IPS-18a (cell line): Measurements from ENCODE around the gene C12orf56.
"Not testable (repeated sequence)": the region's sequence is repeated elsewhere in the genome, so short reads cannot be mapped to it uniquely, and the experiment has no call there.

Experiments used
- H3K27ac ChIP-seq: one replicate; pipeline ENCODE4 v1.5.1; 2013; ENCODE audit warnings: low read length
- H3K27me3 ChIP-seq: one replicate; pipeline ENCODE4 v1.6.1; 2013; ENCODE audit warnings: mild to moderate bottlenecking, low read length; ENCODE audit not compliant: control insufficient read depth, insufficient read depth
- H3K36me3 ChIP-seq: one replicate; pipeline ENCODE4 v1.6.1; 2013; ENCODE audit warnings: low read depth, low read length; ENCODE audit not compliant: control insufficient read depth
- H3K4me1 ChIP-seq: one replicate; pipeline ENCODE4 v1.6.1; 2013; ENCODE audit warnings: low read depth, low read length; ENCODE audit not compliant: control insufficient read depth
- H3K4me3 ChIP-seq: one replicate; pipeline ENCODE4 v1.5.1; 2013; ENCODE audit warnings: low read length
- H3K9ac ChIP-seq: one replicate; pipeline ENCODE4 v1.6.1; 2013; ENCODE audit warnings: mild to moderate bottlenecking, low read length, moderate library complexity
- H3K9me3 ChIP-seq: one replicate; pipeline ENCODE4 v1.6.1; 2013; ENCODE audit warnings: low read depth, low read length; ENCODE audit not compliant: control insufficient read depth

C12orf56 gene

GRCh38 chr12:64225626-64226025 is 164.9 kb downstream of the C12orf56 start:
- no peak overlapping the region for H3K4me3 ChIP-seq
- H3K36me3 ChIP-seq: no peaks in the 10 kb centered on the region
- H3K27me3 ChIP-seq: no peaks in the 10 kb centered on the region
- H3K9ac ChIP-seq: no peak overlapping the region
- H3K4me1 ChIP-seq: peaks cover 7% of the 10 kb centered on the region
- H3K27ac ChIP-seq: no peak overlapping the region
- no peaks in the 10 kb centered on the region for H3K9me3 ChIP-seq

- peak within 1 kb of the TSS; percentile 94 for H3K9ac ChIP-seq
- no peaks in the 10 kb centered on the region for H3K36me3 ChIP-seq
- no peaks in the 10 kb centered on the region for H3K27me3 ChIP-seq
- H3K27ac ChIP-seq: peak within 1 kb of the TSS; percentile 82
- peak within 1 kb of the TSS; percentile 95 for H3K4me3 ChIP-seq
- peaks cover 18% of the 10 kb centered on the region for H3K4me1 ChIP-seq
- no peaks in the 10 kb centered on the region for H3K9me3 ChIP-seq
Measured at GRCh38 chr12:64222009-64222765, 168.4 kb downstream of the C12orf56 start, which contains the start of gene KICS2. KICS2 (minus strand) TSS chr12:64222296; CDS start chr12:64222237, 59 bp downstream.

- Histone ChIP-seq H3K4me3 (peak overlapping the region; percentile 95), H3K4me1 (peaks cover 18% of the 10 kb centered on the region), H3K9me3 (no peaks in the 10 kb centered on the region), H3K9ac (peak overlapping the region; percentile 94), H3K36me3 (no peaks in the 10 kb centered on the region), H3K27me3 (no peaks in the 10 kb centered on the region), H3K27ac (peak overlapping the region; percentile 82)
Measured at GRCh38 chr12:64221651-64222008, 168.9 kb downstream of the C12orf56 start.

DNA sequence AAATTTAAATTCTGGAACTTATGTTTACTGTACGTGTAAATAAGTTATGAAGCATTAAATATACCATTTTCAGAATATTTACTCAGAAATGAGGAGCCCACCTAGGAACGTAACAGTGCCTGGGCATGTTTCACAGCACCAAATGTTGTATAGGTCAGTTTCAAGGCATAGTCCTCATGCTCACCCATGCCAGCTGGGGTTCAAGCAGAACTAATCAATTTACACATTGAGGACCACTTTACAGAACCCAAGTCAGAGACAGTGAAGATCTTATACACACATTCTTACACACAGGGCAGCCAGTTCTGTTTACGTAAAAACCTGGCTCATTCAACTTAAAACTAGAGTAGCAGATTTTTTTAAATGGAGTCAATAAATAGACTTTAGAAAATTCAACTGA is 170.5 kb downstream of the C12orf56 start:
- Histone ChIP-seq H3K36me3 (no peaks in the 10 kb centered on the region), H3K9ac (no peak overlapping the region), H3K4me3 (no peak overlapping the region), H3K9me3 (no peaks in the 10 kb centered on the region), H3K27ac (no peak overlapping the region), H3K27me3 (no peaks in the 10 kb centered on the region), H3K4me1 (peaks cover 18% of the 10 kb centered on the region)

GRCh38 chr12:64219145-64219544 is 171.4 kb downstream of the C12orf56 start:
- H3K4me3 ChIP-seq: peak overlapping the region; percentile 4

GRCh38 chr12:64218597-64218996 is 172.0 kb downstream of the C12orf56 start:
- Histone ChIP-seq H3K27me3 (no peaks in the 10 kb centered on the region), H3K27ac (no peak overlapping the region), H3K9ac (no peak overlapping the region), H3K36me3 (no peaks in the 10 kb centered on the region), H3K4me3 (no peak overlapping the region), H3K4me1 (peaks cover 18% of the 10 kb centered on the region), H3K9me3 (no peaks in the 10 kb centered on the region)

More at GRCh38 chr12:64219145-64219544, 171.4 kb downstream of the C12orf56 start:
- Histone ChIP-seq H3K27ac (no peak overlapping the region), H3K27me3 (no peaks in the 10 kb centered on the region), H3K36me3 (no peaks in the 10 kb centered on the region), H3K9ac (no peak overlapping the region), H3K9me3 (no peaks in the 10 kb centered on the region), H3K4me1 (peaks cover 18% of the 10 kb centered on the region)

- not testable (repeated sequence) for H3K9ac ChIP-seq, H3K27ac ChIP-seq, H3K4me3 ChIP-seq, H3K27me3 ChIP-seq, H3K9me3 ChIP-seq, H3K36me3 ChIP-seq
- peaks cover 18% of the 10 kb centered on the region for H3K4me1 ChIP-seq
Measured at GRCh38 chr12:64217643-64218042, 172.9 kb downstream of the C12orf56 start.

- H3K4me3 ChIP-seq: no peak overlapping the region
- no peaks in the 10 kb centered on the region for H3K27me3 ChIP-seq
- peaks cover 18% of the 10 kb centered on the region for H3K4me1 ChIP-seq
- no peaks in the 10 kb centered on the region for H3K9me3 ChIP-seq
- H3K36me3 ChIP-seq: peaks cover 5% of the 10 kb centered on the region
- H3K27ac ChIP-seq: no peak overlapping the region
- H3K9ac ChIP-seq: no peak overlapping the region
Measured at GRCh38 chr12:64216239-64216638, 174.3 kb downstream of the C12orf56 start.
